NCI-H226 (cell line): Measurements from ENCODE around the gene MEFV.
"Not testable (repeated sequence)": the region's sequence is repeated elsewhere in the genome, so short reads cannot be mapped to it uniquely, and the experiment has no call there.

ENCODE experiments used
- DNase-seq: peaks from one replicate; pipeline ENCODE4 v3.0.0-alpha.2; 2015

Gene MEFV

GRCh38 chr16:3256146-3256865 is at the start of gene MEFV:
Gene MEFV, minus strand, starts transcription at chr16:3256633. Its CDS starts 46 bp downstream, at chr16:3256587.
- DNase-seq = peak; percentile 37

DNA sequence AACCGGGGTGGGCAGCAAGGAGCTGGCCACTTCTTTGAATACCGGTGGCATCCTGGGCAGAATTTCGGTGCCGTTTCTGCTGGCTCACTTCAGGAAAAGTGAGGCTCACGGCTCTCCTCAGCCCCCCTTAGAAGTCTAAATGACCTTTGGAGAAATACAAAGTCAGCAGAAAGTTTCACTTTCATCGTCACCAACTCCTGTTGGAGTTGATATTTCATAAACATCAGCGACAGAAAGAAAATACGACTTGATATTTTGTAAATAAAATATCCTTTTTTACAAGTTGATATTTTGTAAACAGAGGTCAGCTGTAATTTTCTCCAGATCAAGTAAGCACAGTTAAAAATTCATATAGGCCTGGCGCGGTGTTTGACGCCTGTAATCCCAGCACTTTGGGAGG is 49.6 kb upstream of the MEFV start:
- DNase-seq = no peak

DNA sequence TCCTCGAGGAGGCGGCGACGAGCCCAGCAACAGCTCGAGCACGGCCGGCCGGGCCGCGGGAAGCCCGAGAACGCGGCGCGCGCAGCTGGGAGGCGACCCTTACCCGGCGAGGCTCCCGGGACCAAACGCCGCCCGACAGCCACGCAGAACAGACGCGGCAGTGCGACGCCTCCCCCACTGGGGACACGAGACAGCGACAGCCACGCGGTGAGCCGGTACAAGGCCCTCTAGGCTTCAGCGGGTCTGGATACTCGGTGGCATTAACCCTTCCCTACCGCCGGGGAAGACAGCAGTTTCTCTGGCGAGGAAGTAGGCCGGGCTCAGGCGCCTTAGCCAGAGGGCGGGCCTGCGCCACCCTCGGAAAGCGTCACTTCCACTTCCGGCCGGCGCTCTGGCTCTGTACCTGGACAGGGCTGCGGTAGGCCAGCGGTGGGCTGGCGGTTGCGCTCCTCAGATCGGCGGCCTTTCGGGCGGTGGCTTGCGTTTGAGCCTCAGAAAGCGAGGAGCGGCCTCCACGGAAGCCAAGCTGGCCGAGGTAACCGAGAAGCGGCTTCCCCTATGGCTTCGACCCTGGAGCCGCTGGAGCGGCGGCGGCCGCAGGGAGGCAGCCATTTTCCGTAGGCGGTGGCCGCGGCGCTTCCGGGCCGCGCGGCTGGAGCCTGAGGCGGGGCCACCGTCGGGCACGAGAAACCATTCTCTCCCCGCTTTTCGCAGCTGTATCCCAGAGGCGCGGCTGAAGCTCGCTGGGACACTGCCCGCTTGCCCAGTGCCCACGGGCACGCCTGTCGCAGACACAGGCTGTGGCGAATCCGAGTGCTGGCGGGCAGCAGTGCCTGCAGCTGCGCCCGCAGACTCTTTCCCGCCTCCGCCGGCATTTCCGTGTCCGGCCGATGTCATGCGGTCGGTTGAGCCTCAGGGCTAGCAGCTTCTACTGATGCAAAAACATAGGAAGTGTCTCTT is 49.0 kb upstream of the MEFV start, which contains the start of the genes TIGD7 and ZNF75A:
Gene TIGD7 (minus strand): TSS at position 322 of the 960 bp plus-strand sequence. CDS start 4,816 bp downstream, outside the sequence.
Gene ZNF75A (plus strand): TSS at position 389 of the 960 bp plus-strand sequence. CDS start 2,932 bp downstream, outside the sequence.
- DNase-seq = peak; percentile 78

DNA sequence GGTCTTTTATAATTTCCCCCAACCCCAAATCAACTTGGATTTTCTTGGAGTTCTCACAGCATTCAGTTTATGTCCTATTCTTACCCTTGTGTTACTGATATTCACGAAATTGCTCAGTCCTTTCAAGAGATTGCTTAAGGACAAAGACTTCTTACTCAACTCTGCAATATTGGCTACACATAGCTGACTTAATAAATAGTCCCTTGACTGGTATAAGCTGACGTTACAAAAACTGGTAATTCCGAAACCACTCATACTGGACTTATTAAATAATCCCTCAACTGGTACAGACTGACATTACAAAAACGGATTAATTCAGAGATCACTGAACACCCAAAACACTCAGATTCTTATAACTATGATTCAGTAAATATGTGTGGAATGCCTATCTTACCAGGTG is 47.9 kb upstream of the MEFV start:
- no peak for DNase-seq

DNA sequence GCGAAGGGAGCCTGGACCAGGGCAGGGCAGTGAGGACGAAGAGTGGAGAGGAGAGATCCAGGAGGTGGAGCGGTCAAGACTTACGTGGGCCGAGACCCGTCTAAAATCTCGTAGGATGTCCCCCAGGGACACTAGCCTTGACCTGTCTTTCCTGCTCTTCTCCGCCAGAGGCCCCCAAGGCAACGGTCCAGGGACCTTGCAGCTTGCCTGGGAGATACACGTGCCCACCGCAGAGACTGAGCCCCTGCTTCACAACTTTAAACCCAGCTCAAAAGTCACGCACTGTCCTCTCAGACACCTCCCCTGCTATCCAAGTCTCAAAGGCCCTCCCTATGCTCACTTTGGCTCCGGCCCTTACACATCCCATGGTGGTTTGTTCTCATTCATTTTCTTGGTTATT is 39.4 kb upstream of the MEFV start:
- DNase-seq = no peak

- no peak for DNase-seq
Observed at GRCh38 chr16:3295209-3295608, 38.8 kb upstream of the MEFV start.

DNA sequence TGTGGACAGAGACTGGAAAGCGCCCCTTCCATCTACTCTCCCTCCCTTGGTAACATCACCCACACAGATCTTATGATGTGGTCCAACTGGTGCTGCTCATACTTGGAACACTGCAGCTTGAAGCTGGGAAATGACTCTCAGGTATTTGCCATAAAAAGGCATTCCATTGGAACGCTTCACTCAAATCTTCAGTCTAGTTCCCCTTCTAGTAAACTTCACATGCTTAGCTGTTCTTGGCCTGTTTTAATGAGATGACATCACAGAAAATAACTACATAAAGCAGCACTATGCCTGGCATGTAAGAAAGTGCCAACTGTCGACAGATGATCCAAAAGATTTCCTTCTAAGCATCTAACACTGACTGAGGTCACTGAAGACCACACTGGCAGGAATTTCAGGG is 36.2 kb upstream of the MEFV start:
- peak; percentile 50 for DNase-seq

- DNase-seq = no peak
Observed at GRCh38 chr16:3289998-3290673, 33.7 kb upstream of the MEFV start.

GRCh38 chr16:3285131-3285530 is 28.7 kb upstream of the MEFV start:
- DNase-seq = no peak

- no peak for DNase-seq
Observed at GRCh38 chr16:3283543-3284447, 27.4 kb upstream of the MEFV start.

- DNase-seq = peak; percentile 98
Observed at GRCh38 chr16:3282730-3283542, 26.5 kb upstream of the MEFV start, which contains the start of gene ZNF263. Gene ZNF263, plus strand, starts transcription at chr16:3283491. Its CDS starts 328 bp downstream, at chr16:3283819.

GRCh38 chr16:3282103-3282729 is 25.8 kb upstream of the MEFV start:
- no peak for DNase-seq

DNA sequence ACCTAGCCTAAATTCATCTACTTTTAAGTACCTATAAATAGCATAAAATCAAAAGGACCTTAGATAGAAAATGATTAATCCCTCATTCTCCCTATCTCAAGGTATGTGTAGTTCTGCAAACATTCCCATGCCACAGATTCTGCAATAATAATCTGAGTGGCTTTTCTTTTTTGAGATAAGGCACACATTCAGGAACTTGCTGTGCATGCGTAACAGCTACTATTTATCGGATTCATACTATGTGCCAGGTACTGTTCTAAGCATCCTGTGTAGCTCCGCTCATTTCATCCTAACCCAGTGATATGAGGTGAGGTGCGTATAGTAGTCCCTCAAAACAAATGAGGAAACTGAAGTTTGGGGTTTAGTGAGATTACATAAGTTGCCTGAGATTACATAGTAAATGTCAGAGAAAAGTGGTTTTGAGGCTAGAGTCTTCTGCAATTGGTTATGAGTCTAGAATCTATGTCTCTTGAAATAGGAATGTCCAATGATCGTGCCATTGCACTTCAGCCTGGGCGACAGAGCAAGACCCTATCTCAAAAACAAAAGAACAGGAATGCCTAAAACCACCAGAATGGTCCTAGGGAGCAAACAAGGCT is 24.9 kb upstream of the MEFV start:
- DNase-seq = no peak

DNA sequence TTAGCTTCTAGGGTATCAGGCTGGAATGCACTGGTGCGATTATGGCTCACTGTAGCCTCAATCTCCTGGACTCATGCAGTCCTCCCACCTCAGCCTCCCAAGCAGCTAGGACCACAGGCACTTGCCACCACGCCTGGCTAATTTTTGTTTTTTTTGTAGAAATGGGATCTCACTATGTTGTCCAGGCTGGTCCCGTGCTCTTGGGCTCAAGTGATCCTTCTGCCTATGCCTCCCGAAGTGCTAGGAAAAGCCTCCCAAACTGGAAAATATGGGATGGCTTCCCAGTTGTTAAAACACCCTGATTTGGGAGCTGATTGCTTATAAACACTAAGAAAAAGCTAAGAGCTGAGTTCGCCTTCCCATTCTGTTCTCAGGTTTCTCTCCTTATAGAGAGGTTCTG is 20.2 kb upstream of the MEFV start:
- no peak for DNase-seq

DNA sequence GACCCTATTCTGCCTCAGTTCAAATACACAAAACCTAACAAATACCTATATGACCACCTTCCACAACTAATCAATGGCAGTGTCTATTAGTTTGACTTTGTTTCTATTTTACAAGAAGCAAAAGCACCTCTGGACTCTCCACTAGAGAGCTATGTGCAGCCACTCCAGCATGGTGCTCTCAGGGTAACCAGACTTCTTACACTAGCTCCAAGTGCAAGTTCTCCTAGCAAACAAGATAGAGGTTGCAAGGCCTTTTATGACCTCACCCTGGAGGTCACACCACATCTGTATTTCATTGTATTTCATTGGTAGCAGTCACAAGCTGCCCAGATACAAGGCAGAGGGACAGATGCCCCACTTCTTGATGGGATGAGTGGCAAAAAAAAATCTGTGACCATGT is 18.5 kb upstream of the MEFV start:
- no peak for DNase-seq

DNA sequence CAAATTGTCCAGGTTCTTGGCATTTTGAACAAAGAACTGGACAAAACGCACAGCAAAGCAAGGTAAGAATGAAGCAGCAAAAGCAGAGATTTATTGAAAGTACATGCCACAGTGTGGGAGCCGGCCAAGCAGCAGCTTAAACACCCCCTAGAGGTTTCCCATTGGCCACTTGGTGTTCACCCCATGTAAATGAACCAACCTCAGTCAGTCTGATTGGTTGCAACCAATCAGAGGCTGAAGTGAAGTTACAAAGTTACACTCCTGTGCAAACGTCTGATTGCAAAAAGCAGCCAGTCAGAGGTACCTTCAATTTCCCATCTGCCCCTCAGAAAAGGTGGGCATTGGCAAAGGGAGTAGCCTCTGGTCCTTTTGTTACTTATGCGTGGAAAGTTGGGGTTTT is 18.1 kb upstream of the MEFV start:
- DNase-seq = peak; percentile 82

DNA sequence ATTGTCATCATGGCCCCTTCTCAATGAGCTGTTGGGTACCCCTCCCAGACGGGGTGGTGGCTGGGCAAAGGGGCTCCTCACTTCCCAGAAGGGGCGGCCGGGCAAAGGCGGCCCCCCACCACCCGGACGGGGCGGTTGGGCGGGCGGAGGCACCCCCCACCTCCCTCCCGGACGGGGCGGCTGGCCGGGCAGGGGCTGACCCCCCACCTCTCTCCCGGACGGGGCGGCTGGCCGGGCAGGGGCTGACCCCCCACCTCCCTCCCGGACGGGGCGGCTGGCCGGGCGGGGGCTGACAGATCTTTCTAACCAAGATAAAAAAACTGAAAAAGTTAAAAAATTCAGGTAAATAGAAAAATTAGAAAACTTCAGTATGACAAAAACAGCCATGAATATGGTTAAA is 14.8 kb upstream of the MEFV start:
- DNase-seq = not testable (repeated sequence)

GRCh38 chr16:3270718-3271117 is 14.3 kb upstream of the MEFV start:
- not testable (repeated sequence) for DNase-seq

DNA sequence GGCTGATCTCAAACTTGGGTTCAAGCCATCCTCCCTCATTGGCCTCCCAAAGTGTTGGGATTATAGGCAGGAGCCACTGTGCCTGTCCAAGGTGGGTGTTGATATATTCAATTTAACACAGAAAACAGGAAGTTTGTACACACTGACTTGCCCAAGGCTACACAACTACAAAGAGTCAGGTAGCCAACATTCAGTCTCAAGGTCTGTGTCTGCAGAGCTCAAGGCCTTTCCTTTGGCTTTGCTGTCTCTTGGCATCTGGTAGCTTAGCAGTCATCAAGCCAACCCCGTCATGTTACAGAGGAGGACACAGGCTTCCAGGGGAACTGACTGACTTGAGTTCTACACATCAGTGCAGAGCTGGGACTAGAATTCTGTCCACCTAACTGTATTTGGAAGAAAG is 11.9 kb upstream of the MEFV start:
- no peak for DNase-seq
